NCI-H2171 treated with DMSO at 0.1 percent for 48 hours (cell line): Measurements from ENCODE around the gene NTN1.
"Not testable (repeated sequence)": the region's sequence is repeated elsewhere in the genome, so short reads cannot be mapped to it uniquely, and the experiment has no call there.

Experiments
- DNase-seq: peaks from one replicate; lab custom pipeline; 2025; lab: John Stamatoyannopoulos, UW

NTN1 gene

DNA sequence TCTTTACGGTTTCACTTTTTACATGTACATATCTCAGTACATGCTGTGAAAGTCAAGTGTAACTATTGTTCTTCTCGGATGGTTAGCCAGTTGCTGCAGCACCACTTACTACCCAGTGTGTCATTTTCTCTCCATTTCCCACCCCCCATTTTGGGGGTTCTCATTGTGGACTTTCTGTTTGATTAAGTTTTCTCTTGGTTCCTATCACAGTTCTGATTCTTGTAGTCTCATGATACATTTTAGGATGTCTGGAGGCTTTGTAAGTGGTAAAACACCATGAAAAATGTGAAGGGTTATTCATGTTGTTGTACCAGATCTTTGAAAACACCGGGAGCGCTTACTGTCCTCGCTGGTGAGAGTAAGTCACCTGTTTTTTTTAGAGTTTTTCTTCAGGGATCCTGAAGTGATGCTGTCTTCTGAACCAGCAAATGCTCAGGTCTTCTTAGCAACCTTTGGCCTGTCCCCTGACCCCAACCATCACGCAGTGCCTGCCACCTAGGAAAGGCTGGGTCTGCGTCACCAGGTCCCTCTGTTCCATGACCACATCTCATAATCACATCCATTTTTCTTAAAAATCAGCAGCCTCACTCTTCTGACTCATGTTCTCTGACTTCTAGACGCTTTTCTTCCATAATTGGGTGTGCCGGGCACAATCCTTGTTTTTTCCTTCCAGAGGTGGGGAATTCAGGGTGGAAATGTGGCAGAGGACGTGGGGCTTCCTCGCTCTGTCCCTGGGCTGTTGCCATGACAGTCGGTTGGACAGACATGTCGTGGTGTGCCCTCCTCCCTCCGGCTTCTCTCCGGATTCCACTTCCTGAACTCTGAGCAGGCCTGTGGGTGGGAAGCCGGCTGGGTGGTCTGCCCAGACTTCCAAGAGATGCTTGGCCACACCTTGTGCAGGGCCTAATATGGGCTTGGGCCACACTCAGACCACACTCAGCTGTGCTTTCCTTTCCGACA lies 102.6 kb downstream of the NTN1 start:
- DNase-seq, result no peak

DNA sequence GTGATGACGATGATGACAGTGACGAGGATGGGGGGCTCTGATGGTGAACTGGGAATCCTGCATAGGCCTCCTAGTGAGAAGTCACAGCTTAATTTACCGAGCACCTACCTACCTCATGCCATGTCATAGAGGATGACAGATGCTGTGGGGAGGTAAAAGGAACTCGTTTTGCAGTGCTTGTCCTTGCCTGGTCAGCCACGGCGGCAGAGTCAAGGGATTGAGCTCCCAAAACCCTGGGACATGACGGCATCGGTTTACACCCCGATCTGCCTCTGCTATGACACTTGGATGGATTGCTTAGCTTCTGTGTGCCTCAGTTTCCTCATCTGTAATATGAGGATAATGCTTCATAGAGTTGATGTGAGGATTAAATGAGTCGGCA lies 103.2 kb downstream of the NTN1 start:
- DNase-seq, result no peak

DNA sequence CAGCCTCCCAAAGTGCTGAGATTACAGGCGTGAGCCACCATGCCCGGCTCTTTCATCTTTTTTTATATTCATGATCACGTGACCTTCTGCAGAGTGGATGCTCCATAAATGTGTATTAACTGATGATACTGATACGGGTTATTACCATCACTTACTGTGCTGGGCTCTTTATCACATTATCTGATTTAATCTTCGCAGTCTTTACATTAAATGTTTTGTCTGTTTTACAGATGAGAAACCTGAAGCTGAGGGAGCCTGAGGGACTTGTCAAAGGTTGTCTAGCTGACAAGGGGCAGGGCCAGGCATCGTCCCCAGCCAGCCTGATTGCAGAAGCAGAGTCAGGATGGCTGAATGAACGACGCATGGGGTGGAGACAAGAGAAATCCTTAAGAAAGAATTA lies 104.4 kb downstream of the NTN1 start:
- no peak for DNase-seq

DNA sequence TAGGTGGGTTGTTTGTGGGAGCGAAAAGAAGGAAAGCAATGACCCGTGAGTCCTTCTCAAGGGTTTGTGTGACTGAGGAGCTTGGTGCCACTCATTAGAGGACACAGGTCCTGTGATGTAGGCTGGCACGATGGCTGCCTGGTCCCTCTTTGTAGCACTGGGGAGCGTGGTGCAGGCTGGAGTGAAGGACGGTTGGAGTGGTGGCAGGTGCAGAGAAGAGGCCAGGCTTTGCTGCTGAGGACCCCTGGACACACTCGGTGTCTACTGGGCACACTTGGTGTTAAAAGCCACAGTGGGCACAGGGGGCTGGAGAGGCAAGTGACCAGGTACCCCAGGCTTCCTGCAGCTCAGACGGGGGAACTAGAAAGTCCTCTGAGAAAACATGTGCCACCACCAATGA lies 106.0 kb downstream of the NTN1 start:
- no peak for DNase-seq

GRCh38 chr17:9131371-9131770 lies 110.1 kb downstream of the NTN1 start:
- no peak for DNase-seq

GRCh38 chr17:9132291-9132690 lies 111.0 kb downstream of the NTN1 start:
- DNase-seq, result no peak

DNA sequence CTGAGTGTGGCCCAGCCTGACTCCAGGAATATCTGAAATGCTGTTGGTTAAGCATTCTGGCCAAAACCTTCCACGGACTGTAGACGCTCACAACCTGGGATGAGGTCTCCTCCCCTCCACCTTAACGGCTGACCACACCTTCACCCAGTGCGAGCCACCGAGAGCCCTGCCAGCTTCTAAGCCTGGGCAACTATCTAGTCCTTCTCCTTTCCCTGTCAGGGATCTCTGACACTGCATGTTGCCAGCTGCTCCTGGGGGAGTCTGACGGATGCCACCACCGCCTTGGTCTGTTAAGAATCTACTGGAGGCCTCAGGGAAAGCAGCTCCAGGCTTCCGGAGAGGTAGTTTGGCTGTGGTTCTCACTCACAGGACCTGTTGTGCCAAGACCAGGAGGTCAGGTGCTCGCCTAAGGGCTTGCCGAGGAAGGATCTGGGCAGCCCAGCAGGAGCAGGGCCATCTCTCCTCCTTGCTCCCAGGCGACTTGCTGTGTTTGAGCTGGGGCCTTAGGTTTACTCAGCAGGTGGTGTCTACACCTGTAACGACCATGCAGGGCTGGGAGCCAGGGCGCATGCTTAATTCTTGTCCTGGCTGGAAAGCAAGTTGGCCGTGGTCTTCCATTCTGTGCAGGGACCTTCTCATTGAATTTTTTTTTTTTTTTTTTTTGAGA lies 111.8 kb downstream of the NTN1 start:
- DNase-seq, result no peak

DNA sequence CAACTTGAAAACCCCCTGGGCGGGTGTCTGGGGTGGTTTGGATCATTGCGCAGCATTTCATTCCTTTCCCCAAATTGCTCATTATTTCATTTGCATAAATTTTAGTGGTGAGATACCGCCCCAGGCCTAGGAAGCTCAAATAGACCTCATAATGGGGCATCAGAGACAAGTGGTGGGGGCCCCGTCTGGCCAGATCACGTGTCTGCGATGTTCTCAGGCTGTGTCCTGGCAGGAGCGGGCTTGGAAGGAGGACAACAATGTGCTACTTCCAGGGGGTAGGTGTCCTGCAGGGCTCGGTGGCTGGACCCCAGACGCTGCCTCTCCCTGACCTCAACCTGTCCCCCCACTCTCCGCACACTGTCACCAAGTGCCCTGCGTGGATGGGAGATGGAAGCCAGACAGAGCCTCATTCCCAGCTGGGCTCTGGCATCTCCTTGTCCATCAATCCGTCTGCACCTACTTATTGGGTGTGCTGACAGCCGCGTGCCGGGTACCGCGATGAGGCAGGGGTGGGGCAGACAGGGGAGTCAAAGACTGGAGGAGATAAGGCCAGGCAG lies 116.9 kb downstream of the NTN1 start:
- no peak for DNase-seq

GRCh38 chr17:9139695-9140094 lies 118.4 kb downstream of the NTN1 start:
- DNase-seq, result no peak

DNA sequence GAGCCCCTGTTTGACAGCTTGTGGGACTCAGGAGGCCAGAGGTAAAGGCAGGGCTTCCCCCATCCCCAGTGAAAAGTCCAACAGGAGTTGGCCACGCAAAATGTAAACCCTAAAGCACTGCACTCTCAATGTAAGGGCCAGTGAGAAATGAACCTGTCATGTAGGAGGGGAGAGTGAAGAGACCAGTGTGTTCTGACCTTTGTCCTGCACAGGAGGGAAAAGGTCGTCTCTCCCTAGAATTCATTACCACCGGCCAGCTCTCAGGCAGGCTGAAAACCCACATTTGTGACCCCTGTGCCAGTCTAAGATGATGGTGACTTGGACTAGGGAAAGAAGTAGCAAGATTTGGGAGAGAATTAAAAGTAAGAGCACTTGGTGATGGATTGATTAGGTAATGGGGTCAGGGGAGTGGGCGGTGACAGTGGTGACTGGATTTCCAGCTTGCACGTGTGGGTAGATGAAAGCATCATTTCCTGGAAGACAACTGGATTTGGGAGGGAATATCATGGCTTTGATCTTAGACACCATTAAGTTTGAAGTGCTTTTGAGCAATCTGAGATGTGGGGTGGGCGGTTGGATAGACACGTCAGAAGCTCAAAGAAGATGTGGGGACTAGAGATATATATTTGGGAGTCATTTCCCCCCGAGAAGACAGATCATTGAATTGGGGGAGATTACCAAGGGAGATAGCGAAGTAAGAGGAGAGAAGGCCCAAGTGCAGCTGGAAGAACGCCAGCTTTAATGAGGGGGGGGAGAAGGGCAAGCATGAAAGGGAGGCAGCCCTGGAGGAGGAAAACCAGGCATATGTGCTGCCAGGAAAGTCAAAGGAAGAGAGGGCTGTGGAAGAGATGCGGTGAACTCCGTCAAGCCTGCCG lies 119.5 kb downstream of the NTN1 start:
- DNase-seq, result no peak

GRCh38 chr17:9141425-9141753 lies 120.1 kb downstream of the NTN1 start:
- DNase-seq, result no peak

- no peak for DNase-seq
These were observed 121.6 kb downstream of the NTN1 start for GRCh38 chr17:9142772-9143494.

- DNase-seq, result no peak
These were observed 123.4 kb downstream of the NTN1 start for GRCh38 chr17:9144502-9145249.

DNA sequence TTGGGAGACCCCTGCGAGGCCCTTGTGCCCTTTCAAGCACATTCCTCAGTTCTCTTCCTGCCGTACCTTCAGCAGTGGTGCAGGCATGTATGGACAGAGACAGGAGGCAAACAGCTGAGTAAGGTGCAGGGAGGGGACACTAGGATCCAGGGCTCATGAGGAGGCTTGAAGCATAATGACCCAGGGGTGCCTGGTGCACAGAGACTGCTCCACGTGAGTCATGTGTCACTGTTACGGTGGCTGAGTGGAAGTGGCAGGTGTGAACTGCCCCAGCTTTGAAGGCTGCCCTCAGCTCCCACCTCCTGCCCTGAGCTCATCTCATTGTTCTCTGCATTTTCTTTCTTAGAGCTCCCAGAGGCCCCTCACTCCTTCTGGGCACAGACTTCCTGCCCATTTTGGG lies 124.8 kb downstream of the NTN1 start:
- no peak for DNase-seq

DNA sequence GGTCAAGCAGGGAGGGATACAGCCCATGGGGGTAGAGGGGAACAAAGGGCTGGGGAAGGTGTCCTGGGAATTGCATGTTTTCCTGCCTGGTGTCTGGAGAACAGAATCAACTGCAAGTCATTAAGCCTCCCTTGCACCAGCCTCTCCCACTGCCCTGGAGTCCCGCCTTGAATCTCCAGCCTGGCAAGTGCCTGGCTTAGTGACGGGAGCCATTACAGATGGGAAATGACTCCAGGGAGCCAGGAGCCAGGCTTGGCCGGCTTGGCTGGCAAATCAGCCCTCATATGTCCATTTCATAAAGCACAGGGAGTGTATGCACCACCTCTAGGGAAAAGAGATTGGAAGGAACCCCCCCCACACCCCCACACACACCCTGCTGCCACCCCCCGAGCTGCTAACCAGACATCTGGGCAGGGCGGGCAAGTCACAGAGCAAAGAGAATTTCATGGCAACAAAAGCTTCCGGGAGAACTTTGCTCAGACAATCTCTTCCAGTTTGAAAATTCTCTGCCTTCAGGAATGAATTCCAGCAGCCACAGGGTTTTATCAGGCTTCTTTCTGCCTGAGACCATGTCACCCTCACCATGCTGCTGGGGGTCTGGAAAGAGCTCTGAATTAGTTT lies 127.7 kb downstream of the NTN1 start:
- no peak for DNase-seq

- no peak for DNase-seq
These were observed 129.3 kb downstream of the NTN1 start for GRCh38 chr17:9150446-9151090.

DNA sequence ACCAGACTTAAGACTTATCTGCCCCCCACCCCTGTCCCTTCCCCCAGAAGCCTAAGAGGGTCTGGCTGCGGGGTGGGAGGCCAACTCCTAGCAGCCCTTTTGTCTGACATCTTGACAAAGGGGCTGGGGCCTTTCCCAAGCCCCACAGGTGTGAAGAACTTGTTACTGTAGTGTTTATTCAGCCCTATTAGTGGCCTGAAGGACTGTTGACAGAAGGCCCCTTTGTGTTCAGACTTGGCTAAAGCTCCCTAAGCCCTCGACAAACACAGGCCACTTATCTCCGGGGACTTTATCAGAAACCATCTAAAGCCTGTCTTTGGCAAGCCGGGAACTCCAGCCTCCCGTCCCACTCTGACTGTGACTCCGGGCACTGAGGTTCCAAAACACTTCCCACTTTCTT lies 129.8 kb downstream of the NTN1 start:
- no peak for DNase-seq

DNA sequence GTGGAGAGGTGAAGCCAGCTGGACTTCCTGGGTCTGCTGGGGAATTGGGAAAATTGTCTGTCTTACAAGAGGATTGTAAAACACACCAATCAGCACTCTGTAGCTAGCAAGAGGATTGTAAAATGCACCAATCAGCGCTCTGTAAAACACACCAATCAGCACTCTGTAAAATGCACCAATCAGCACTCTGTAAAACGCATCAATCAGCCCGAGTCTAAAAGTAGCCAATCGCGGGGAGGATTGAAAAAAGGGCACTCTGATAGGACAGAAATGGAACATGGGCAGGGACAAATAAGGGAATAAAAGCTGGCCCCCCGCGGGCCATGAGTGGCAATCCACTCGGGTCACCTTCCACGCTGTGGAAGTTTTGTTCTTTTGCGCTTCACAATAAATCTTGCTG lies 130.4 kb downstream of the NTN1 start:
- not testable (repeated sequence) for DNase-seq

DNA sequence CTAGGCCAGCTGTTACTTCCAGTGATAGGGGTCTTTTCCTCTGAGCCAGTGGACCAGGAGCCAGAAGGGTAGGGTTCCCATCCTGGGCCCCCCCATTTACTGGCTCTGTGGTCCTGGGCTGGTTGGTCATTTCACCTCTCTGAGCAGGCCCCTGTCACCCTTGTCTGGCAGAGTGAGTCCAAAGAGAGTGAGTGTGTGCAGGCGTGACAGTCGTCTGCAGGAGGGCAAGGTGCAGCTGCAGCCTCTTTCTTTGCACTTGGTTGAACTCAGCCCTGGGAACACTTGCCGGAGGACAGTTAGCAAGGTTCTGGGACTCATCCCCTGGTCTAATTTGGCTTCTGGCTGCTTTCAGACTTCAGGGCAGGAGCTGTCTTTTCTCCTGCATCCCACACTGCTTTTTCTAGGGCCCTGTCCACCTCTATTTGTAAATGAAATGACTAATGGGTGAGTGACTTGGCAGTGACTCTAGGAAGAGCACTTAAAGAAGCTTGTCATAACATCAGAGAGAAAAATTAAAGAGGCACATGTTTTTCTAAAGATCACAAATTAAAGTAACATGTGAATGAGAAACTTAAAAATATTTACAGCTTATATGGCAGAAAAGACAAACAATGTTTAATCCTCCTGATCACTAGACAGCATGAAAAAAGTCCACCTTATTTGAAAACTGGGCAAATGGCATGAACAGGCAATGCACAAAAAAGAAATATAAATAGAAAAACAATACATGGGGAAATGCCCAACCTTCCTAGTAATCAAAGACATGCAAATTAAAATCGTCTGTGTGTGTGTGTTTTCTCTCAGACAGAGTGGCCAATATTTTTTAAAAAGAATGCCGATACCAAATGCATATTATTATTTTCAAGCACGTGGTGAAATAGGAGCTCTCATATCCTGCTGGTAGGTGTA lies 137.5 kb downstream of the NTN1 start:
- no peak for DNase-seq
